OCI-LY1 (cell line): ENCODE results near the gene PTPRD.
"Not testable (repeated sequence)": the region's sequence is repeated elsewhere in the genome, so short reads cannot be mapped to it uniquely, and the experiment has no call there.

Experiments used
- EZH2 ChIP-seq: fragments of 200-600 bp; sonication (generic), shearing (Covaris generic); IDR thresholded peaks from 2 replicates; pipeline ENCODE4 v1.8.0; 2017; ENCODE audit warnings: borderline replicate concordance, mixed run types, mild to moderate bottlenecking, antibody characterized with exemption, low read length, moderate library complexity, mixed read lengths
- TF ChIP-seq, protein P1 (sequence below): fragments of 200-600 bp; sonication (generic), shearing (Covaris generic); IDR thresholded peaks from 2 replicates; pipeline ENCODE4 v1.5.1; 2017; ENCODE audit warnings: mild to moderate bottlenecking, antibody characterized with exemption, low read length, moderate library complexity, mixed read lengths

DNA sequence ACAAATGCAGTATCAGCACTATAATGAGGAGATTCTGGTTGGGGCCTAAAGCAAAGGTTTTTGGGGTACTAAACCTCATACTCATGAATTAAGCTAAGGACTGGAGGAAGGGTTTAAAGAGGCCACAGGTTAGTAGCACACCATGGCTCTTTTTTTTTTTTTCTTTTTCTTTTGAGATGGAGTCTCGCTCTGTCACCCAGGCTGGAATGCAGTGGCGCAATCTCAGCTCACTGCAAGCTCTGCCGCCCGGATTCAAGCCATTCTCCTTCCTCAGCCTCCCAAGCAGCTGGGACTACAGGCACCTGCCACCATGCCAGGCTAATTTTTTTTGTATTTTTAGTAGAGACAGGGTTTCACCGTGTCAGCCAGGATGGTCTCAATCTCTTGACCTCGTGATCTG lies 1515.5 kb downstream of the PTPRD start:
- TF ChIP-seq, protein P1, sequence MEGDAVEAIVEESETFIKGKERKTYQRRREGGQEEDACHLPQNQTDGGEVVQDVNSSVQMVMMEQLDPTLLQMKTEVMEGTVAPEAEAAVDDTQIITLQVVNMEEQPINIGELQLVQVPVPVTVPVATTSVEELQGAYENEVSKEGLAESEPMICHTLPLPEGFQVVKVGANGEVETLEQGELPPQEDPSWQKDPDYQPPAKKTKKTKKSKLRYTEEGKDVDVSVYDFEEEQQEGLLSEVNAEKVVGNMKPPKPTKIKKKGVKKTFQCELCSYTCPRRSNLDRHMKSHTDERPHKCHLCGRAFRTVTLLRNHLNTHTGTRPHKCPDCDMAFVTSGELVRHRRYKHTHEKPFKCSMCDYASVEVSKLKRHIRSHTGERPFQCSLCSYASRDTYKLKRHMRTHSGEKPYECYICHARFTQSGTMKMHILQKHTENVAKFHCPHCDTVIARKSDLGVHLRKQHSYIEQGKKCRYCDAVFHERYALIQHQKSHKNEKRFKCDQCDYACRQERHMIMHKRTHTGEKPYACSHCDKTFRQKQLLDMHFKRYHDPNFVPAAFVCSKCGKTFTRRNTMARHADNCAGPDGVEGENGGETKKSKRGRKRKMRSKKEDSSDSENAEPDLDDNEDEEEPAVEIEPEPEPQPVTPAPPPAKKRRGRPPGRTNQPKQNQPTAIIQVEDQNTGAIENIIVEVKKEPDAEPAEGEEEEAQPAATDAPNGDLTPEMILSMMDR, result not testable (repeated sequence)
- not testable (repeated sequence) for TF ChIP-seq EZH2
